Glomerular visceral epithelial cell (primary cell): Measurements from ENCODE around the gene DCTN1.
"Not testable (repeated sequence)": the region's sequence is repeated elsewhere in the genome, so short reads cannot be mapped to it uniquely, and the experiment has no call there.

Experiments used
- DNase-seq: peaks from one replicate; pipeline ENCODE4 v3.0.0-alpha.2; 2016; ENCODE audit errors: extremely low spot score

Gene DCTN1

DNA sequence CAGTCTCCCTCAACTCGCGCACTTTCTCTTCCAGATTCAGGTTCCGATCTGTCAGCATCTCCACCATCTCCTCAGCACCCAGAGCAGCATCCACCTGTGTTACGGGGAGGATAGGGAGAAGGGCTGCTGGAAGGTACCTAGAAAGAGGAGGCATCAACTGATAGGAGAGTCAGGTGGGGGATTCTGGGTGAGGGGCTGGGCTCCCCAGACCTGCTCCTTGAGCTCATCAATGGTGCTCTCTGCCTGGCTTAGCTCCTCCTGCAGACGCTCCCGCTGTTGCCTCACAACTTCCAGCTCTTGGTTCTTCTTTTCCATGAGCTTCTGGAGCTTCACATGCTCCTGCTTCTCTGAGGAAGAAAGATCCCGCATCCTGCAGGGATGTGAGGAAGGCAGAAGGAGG is 10.1 kb downstream of the DCTN1 start:
- no peak for DNase-seq

DNA sequence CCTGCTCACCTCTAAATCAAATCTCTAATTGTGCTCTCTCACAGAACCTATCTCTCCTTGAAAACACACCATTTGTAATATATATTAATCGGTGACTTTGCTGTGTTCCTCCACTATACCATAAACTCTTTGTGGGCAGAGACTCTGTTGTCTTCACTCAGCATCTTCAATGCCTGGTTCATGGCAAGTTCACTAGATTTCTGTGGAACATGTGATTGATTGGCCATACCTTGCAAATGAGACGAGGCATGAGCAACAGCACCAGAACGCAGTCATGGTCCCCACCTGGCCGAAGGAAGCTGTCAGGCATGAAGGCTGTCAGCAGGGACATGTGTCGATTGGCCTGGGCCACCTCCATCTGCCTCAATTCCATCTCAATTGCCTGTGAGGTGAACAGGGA is 11.6 kb downstream of the DCTN1 start:
- no peak for DNase-seq

DNA sequence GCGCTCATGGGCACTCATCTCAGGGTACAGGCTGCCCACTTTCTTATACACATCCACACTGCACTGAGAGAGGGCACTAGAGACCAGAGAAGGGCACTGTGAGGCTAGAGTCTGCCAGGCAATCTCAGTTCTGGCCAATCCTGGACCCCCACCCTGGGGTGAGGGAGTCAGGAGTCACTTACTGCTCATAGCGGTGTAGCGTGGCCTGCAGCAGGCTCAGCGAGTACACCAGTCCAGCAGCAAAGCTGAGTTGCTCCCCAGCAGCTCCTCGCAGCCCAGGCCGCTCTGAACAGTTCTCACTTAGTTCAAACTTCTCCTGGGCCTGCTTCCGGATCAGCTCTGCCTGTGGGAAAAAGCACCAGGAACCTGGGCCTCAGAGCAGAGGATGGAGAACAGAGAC is 12.3 kb downstream of the DCTN1 start:
- no peak for DNase-seq

DNA sequence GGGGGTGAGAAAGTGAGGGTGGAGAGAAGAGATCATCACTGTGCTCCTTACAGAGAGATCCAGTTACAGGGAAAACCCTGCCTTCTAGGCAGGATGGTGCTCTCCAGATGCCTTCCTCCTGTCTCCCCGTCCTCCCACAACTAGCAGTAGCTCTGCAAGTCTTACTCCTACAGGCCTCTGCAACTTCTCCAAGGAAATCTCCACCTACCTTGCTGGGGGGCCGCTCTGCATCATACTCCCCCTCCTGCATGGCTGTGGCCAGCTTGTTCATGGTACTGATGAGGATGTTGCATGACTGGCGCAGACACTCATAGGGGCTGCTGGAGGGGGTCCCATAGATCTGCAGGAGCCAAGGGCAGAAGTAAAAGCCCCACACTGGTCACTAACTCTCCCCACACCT is 14.1 kb downstream of the DCTN1 start:
- no peak for DNase-seq

DNA sequence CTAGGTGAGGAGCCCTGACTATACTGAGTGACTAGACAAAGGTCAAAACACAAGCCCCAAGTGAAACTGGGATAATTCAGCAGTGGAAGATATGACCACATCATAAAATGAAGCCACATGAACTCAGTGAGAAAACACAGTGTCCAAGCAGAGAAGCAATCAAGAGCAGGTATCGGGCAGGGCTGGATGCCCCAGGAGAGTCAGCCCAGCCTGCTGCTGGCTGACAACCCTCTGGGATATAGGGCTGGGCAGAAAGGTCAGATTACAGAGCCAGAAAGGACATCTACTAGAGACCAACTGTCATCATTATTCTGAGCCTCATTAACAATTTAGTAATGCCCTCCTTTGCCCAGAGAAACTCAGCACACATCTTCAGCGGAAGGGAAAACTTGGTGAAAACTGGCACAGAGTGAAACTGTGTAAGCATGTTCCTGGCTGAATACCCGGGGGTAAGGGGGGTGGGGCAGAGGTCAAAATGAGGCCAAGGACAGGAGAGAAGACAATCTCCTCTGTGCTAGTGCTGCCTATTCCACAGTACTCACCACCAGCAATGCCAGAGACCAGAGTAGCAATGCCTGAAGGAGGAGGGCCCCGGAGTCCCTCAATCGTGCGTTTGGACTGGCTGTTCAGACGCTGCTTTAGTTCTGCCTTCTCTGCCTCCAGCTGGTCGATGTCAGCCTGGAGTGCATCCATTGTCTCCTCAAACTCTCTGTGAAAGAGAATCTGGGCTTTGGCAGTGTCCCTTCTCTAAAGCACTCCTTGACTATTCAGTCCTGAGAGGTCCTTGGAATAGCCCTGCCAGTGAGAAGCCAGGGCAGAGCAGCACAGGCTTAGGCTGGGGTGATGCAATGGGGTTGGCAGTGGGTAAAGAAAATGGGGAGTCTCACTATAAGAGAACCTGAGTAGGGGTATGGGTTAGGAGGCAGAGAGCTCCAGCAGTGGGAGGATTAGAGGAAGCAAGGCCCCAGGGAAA is 15.3 kb downstream of the DCTN1 start:
- DNase-seq, result no peak

DNA sequence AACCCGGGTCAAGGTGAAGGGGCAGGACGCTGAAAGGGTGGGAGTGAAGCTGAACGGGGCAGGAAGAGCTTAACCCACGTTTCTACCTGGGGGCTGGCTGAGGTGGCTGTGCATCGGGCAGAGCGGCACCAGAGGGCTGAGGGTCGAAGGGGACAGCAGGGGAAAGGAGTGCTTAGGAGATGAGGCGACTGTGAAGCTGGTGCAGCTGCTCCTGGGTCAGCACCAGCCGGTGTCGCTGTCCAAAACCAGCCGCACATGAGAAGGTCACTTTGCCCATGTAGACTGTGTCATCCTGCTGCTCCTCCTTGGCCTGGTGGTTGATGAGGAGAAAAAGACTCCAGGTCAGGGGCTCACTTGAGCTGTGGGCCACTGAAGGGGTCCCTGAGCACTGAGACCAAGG is 18.8 kb downstream of the DCTN1 start:
- no peak for DNase-seq

DNA sequence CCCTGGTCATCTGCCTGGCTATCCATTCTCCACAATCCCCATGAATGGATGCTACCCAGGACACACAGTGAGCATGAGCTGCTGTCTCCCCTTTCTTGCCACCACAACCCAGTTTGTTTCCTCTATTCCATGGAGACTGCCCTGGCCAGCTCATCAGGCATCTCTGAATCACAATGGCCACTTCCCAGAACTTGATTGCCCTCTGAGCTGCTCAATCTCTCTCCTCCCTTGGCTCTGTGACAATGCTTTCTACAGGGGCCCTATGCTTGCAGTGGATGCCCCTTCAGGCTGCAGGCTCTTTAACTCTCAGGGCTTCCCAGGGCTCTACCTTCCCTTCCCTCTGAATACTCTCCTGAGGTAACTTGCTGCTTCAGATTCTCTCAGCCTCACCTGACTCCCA is 22.5 kb downstream of the DCTN1 start:
- DNase-seq, result no peak

DNA sequence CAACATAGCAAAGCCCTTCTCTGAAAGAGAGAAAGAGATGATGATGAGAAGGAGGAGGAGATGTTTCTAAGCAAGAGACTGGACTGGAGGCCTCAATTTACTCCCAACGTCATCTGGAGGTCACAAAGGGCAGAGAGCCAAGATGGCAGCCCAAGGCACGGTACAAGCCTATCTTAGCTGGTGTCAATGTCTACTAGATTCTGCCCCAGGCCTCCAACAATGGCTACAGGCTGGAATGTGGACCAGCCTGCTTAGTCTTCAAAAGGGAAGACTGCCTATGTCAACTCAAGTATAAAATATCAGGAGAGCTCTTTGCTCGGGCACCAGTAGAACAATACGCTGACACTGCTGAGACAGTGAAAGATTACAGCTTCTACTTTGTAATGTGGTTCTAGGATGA is 30.2 kb downstream of the DCTN1 start:
- no peak for DNase-seq

DNA sequence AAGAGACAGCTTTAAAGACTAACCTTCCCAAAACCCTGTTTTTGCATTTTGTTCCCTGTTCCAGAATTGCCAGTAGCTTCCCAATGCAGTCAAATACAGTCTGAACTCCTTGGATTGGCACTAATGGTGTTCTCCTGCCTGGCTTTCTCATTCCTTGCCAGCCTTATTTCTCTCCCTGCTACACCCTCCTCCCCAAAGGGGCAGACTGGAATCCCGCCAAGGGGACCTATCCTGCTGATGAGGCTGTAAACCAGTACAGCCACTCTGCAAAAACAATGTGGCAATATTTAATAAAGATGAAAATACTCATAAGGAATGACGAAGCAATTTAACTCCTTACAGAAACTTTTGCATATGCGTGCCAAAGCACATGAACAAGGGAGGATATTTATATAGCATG is 32.4 kb downstream of the DCTN1 start:
- DNase-seq, result no peak

DNA sequence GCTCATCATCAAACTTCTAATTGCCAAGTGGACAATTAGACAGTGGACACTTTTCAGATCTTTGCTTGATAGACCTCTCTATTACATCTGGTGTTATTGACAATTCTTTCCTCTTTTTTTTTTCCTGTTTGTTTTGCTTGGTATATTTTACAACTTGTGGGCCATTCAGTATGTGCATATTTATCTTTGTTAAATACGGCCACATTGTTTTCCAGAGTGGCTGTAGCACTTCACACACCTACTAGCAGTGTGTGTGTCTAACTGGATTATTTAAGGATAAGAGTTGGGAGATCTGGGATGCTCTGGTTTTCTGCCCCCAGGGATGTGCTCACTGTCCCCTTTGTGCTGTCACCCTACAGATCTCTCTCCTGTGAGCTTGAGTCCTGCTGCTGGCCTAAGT is 32.8 kb downstream of the DCTN1 start:
- DNase-seq, result no peak

DNA sequence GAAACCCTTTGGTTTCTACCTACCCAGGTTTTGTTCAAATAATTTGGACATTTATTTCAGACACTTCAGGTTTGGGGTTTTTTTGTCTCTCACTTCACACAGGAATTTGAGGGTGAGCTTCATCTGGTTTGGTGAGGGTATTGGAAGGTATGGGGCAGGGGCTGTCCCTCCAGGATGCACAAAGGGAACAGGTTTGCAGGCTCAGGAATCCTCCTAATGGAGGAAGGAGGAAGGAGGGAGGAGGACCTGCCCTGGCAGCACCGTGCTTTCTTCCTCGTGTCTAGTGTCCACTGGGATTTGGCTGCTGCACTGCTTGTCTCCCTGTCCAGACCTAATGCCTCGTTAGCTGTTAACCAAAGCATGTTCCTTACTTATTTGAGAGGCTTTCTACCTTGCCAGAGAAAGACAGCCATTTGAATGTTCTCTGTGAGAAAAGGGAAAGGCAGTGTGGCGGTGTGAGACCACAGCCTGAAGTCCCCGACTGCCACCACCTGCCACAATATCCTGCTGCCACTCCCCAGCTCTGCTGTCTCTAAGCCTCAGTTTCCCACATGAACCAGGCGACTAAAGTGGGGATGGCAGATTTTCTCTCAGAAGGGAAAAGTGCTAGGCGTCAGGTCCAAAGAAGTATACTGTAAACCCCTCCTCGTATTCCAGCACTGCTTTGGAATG is 34.7 kb downstream of the DCTN1 start:
- DNase-seq, result no peak

DNA sequence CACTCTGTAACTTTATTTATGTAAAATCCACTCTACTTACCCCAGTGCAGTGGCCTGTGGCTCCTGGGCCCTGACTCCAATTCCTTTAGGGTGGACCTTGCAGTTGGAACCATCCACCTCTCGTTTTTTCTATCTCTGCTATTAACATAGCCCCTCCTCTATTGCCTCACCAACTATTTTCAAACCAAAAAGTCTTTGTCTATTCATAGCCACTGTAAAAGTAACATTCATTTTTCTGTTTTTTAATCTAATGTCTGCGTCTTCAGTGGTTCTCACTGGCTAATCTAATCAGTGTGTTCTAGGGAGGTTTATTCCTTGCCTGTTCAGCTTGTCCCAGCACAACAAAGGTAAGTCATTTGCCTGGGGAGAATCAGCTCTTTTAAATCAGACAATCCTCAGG is 36.8 kb downstream of the DCTN1 start, which contains the start of gene SLC4A5:
TSS of gene SLC4A5 (minus strand) at position 101 of the 400 bp plus-strand sequence. CDS start 28,393 bp downstream, outside the sequence.
- DNase-seq, result no peak

DNA sequence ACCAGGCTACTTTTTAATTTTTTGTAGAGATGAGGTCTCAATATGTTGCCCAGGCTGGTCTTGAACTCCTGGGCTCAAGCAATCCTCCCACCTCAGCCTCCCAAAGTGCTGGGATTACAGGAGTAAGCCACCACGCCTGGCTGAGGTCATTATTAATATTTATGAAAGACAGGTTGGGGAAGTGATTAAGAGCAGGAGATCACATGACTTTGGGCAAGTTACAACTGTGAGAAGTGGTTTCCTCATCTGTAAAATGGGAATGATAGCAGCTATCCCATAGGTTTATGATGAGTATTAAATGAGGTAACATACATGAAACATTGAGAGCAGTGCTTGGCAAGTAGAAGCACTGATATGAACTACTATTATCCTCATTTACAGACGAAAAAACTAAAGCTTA is 43.9 kb downstream of the DCTN1 start:
- not testable (repeated sequence) for DNase-seq

DNA sequence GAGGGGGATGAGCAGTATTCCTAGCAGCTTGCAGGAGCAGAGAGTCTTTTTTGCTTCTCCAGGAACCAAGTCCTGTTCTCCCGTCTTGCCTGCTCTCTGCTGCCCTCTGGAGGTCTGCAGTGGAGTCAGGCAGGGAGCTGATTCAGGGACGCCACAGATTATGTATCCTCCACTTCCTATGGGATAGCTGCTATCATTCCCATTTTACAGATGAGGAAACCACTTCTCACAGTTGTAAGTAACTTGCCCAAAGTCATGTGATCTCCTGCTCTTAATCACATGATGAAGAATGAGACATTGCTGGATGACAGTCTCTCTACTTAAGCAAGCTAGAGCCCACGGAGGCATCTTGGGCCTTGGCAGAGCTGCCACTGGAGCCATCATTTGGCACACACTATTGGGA is 45.2 kb downstream of the DCTN1 start:
- peak; percentile 71 for DNase-seq

DNA sequence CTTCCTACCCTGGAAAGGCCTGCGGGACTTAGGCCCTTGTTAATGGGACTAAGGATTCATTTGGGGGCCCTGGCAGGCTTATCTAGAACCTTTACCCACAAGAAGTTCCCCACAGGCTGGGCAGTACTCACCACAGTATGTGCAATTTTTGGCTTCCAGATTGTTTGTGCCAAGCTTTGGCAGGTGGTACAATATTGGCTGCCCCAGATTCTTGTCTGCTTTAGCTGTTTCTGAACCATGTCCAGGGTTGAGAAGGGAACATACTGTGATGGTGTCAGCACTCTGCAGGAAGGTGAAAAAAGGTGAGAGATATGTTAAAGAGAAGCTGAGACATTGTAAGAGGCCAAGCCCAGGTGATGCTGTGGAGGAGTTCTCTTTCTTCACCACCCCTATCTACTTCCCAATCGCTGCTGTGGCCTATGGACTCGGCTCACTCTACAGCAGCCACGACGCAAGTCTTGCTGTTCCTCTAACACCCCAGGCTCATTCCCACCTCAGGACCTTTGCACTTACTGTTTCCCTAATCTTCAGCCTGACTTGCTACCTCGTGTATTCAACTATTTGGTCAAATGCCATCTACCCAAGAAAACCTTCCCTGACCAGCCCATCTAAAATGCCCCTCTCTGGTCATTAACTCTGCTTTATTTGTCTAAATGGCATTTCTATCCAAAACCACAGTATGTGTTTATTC is 46.1 kb downstream of the DCTN1 start:
- no peak for DNase-seq

DNA sequence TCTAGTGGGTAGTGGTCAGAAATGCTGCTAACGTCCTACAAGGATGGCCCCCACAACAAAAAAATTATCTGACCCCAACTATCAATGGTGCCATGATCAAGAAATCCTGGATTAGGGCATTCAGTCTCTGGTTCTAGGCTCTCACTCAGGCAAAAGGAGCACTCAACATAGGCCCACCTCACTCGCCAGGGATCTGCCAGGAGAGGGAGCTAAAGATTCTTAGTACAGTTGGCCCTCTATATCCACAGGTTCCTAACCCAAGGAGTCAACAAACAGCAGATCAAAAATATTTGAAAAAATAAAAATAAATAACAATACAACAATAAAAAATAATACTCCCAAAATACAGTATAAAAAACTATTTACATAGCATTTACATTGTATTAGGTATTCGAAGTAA is 46.9 kb downstream of the DCTN1 start:
- DNase-seq, result peak; percentile 25

DNA sequence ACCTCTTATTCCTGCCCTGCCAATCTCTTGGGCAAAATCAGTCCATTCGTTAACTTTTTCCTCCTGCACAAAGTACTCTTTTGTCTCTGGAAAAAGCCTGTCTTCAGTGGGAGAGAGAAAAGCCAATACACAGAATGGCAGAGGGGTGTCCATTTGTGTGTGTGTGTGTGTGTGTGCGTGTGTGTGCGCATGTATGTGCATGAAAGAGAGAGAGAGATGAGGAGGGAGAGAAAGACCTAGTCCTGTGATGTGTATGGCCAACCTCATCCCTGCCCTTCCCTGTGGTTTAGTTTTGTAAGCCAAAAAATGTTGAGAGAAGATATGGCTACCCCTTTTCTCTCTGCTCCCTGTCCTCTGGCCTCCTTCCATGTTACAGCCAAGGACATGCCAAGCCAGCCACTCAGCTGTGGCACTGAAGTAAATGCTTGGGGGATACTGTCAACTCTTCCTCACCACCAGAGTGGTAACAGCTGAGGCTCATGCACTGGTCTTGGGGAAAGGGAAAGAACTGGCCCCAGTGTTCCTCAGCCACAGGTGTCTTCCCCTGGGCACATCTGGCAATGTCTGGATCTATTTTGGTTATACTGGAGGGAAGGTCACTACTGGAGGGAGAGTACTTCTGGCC is 47.4 kb downstream of the DCTN1 start:
- DNase-seq, result no peak

DNA sequence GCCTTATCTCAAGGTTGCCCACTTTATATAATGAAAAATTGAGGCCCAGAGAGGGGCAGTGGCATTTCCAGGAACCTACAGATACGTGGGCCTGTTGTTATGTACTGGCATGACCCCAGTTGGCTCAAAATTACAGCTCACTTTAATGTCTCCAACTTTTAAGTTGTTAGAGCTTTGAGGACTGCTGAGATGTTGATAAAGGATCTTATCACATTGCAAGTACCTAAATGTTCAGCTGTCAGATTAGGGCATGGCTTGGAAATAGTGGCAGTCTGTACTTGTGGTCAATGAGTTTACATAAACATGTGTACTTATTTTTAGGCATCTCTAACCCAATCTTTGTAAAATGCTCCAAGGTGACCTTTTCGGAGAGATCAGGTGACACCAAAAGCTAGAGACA is 51.5 kb downstream of the DCTN1 start:
- no peak for DNase-seq

DNA sequence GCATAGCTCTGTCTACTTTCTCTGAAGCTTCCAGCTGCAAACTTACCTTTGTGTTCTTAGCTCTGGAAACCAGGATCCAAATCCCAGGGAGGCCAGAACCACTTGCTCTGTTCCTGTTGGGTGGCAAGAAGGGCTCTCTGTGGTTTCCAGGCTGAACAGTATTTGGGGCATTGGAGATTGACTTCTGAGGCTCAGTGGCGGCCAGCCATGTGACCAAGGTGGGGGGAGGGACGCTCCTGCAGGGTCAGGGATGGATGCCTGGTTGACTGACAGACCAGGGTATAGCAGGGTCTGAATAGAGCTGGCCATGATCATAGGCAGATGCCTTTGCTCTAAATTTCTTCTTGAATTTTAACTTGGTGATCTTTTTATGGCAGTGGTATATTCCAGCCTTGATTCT is 52.0 kb downstream of the DCTN1 start:
- no peak for DNase-seq

DNA sequence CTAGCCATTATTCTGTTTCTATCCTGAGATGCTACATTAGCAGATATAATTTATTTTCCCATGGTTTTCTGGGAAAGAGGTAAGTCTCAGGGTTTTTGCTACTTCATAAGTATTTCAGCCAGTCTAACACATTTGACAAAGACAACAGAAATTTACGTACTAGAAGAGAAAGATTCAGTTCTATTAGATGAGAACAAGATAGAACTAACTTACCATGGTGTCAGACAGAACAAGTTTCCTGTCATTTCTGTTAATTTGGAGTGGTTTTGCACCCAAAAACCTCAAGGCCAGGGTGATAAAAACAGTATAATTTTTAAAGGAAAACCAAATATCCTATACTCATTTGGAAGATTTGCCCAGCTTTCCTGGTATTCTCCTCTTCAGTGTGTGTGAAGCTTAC is 52.5 kb downstream of the DCTN1 start:
- DNase-seq, result no peak

DNA sequence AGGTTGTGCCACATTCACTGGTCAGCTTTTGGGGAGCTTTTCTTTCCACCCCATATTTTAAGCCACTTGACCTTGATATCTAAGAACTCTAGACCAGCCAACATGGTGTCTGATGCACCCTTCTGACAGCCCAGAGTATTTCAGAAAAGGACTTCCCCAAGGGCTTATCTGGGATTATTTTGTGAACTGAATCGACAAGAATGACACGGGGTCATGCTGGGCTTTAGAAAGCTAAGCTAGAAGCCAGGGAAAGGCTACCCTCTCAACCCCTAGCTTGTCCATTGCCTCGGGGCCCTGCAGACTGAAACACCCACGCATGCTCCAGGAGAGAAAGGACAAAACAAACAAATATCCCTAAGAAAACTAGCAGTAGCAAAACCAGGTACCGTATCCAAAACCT is 52.9 kb downstream of the DCTN1 start:
- no peak for DNase-seq

DNA sequence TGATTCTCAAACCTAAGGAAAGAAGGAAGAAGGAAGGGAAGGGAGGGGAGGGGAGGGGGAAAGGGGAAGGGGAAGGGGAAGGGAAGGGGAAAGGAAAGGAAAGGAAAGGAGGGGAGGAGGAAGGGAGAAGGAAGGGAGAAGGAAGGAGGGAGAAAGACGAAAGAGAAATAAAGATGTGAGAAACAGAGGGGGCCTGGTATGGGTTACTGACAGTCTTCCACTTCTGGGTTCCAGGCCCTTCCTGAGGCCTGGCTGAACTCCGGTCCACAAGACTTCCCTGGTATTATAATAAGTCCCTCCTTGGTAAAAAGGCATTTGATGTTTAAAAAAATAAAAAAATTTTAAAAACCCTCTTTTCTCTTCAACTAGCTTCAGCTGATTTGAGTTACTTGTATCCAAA is 54.3 kb downstream of the DCTN1 start:
- DNase-seq, result no peak
